HG02981 (cell line): Measurements from ENCODE around the gene NT5M.

Experiments used
- ATAC-seq: cut with Tn5 transposase; IDR thresholded peaks from one replicate; pipeline ENCODE4 v1.9.1; 2021; ENCODE audit warnings: mild to moderate bottlenecking, moderate library complexity; ENCODE audit not compliant: unreplicated experiment

NT5M gene

GRCh38 chr17:17342242-17342945 is 39.2 kb downstream of the NT5M start:
- no peak for ATAC-seq

GRCh38 chr17:17343160-17343735 is 40.1 kb downstream of the NT5M start:
- ATAC-seq: no peak

- no peak for ATAC-seq
These were observed 40.8 kb downstream of the NT5M start for GRCh38 chr17:17343896-17344506.

GRCh38 chr17:17344507-17345293 is 41.5 kb downstream of the NT5M start:
- no peak for ATAC-seq

GRCh38 chr17:17345294-17345597 is 42.1 kb downstream of the NT5M start:
- ATAC-seq: no peak

- no peak for ATAC-seq
These were observed 42.7 kb downstream of the NT5M start for GRCh38 chr17:17345686-17346427.

GRCh38 chr17:17346428-17347233 is 43.5 kb downstream of the NT5M start:
- no peak for ATAC-seq

GRCh38 chr17:17347234-17347955 is 44.2 kb downstream of the NT5M start:
- no peak for ATAC-seq

GRCh38 chr17:17347956-17348871 is 45.0 kb downstream of the NT5M start:
- ATAC-seq: no peak

GRCh38 chr17:17348872-17349723 is 45.9 kb downstream of the NT5M start:
- ATAC-seq: no peak

- no peak for ATAC-seq
These were observed 46.5 kb downstream of the NT5M start for GRCh38 chr17:17349724-17350106.

GRCh38 chr17:17350491-17351355 is 47.5 kb downstream of the NT5M start:
- no peak for ATAC-seq

GRCh38 chr17:17351356-17351891 is 48.3 kb downstream of the NT5M start:
- no peak for ATAC-seq

- no peak for ATAC-seq
These were observed 49.0 kb downstream of the NT5M start for GRCh38 chr17:17351901-17352781.

GRCh38 chr17:17352836-17353624 is 49.9 kb downstream of the NT5M start:
- no peak for ATAC-seq
